HepG2 (cell line): ENCODE data around the gene API5. TPM values are rescaled to one million over a fixed set of nuclear protein-coding genes. Genes with fewer than 3 reads are reported as not detected.

Experiments
- ATM ChIP-seq: fragments of 450-650 bp; IDR thresholded peaks from 2 replicates; pipeline ENCODE4 v1.7.1; 2017; ENCODE audit warnings: mild to moderate bottlenecking, borderline replicate concordance
- CERS6 ChIP-seq: sonication (generic); formaldehyde crosslinking; IDR thresholded peaks from 2 replicates; pipeline ENCODE4 v1.5.0; 2020; ENCODE audit warnings: missing genetic modification reagents
- ELF4 ChIP-seq: sonication (generic); formaldehyde crosslinking; IDR thresholded peaks from 2 replicates; pipeline ENCODE4 v1.5.0; 2020; ENCODE audit warnings: missing genetic modification reagents, mild to moderate bottlenecking, moderate library complexity, borderline replicate concordance
- GRHL1 ChIP-seq: sonication (generic); formaldehyde crosslinking; conservative IDR thresholded peaks from 2 replicates; pipeline ENCODE4 v1.8.0; 2022; ENCODE audit warnings: missing genetic modification reagents
- HOMEZ ChIP-seq: IDR thresholded peaks from 2 replicates; pipeline ENCODE4 v1.6.1; 2016; ENCODE audit warnings: low read depth
- JUND ChIP-seq: sonication (generic); formaldehyde crosslinking; IDR thresholded peaks from 2 replicates; pipeline ENCODE4 v1.8.0; 2022; ENCODE audit warnings: mild to moderate bottlenecking, missing genetic modification reagents
- MYC ChIP-seq: sonication (generic); formaldehyde crosslinking; IDR thresholded peaks from 2 replicates; pipeline ENCODE4 v1.9.0; 2021; ENCODE audit warnings: missing genetic modification reagents, borderline replicate concordance
- NFE2 ChIP-seq: sonication (generic); formaldehyde crosslinking; IDR thresholded peaks from 2 replicates; pipeline ENCODE4 v1.4.0; 2020; ENCODE audit warnings: missing genetic modification reagents
- REXO4 ChIP-seq: sonication (generic); formaldehyde crosslinking; IDR thresholded peaks from 2 replicates; pipeline ENCODE4 v1.8.0; 2022; ENCODE audit warnings: missing genetic modification reagents, mild to moderate bottlenecking, borderline replicate concordance
- SATB2 ChIP-seq: sonication (generic); formaldehyde crosslinking; IDR thresholded peaks from 2 replicates; pipeline ENCODE4 v1.5.0; 2020; ENCODE audit warnings: missing genetic modification reagents
- U2AF1 ChIP-seq: fragments of 200-400 bp; formaldehyde crosslinking; optimal IDR thresholded peaks from 2 replicates; pipeline ENCODE3; 2017; ENCODE audit warnings: mild to moderate bottlenecking, low read depth, low read length
- ZC3H13 ChIP-seq: sonication (generic); formaldehyde crosslinking; IDR thresholded peaks from 2 replicates; pipeline ENCODE4 v1.8.1; 2023; ENCODE audit warnings: mild to moderate bottlenecking, missing genetic modification reagents, moderate library complexity
- ZFP41 ChIP-seq: sonication (generic); formaldehyde crosslinking; IDR thresholded peaks from 2 replicates; pipeline ENCODE4 v1.4.0; 2020; ENCODE audit warnings: mild to moderate bottlenecking, missing genetic modification reagents, borderline replicate concordance
- ZNF138 ChIP-seq: sonication (generic); formaldehyde crosslinking; IDR thresholded peaks from 2 replicates; pipeline ENCODE4 v1.5.0; 2020; ENCODE audit warnings: mild to moderate bottlenecking, low read depth, missing genetic modification reagents
- ZNF230 ChIP-seq: sonication (generic); formaldehyde crosslinking; IDR thresholded peaks from 2 replicates; pipeline ENCODE4 v1.4.0; 2020; ENCODE audit warnings: mild to moderate bottlenecking, missing genetic modification reagents
- ZNF235 ChIP-seq: sonication (generic); formaldehyde crosslinking; IDR thresholded peaks from 2 replicates; pipeline ENCODE4 v1.8.1; 2023; ENCODE audit warnings: mild to moderate bottlenecking, missing genetic modification reagents, borderline replicate concordance
- ZNF776 ChIP-seq: sonication (generic); formaldehyde crosslinking; IDR thresholded peaks from 2 replicates; pipeline ENCODE4 v1.4.0; 2020; ENCODE audit warnings: mild to moderate bottlenecking, missing genetic modification reagents
- ZNF780A ChIP-seq: sonication (generic); formaldehyde crosslinking; IDR thresholded peaks from 2 replicates; pipeline ENCODE4 v1.8.0; 2022; ENCODE audit warnings: mild to moderate bottlenecking, missing genetic modification reagents, moderate library complexity
- ZNF781 ChIP-seq: sonication (generic); formaldehyde crosslinking; IDR thresholded peaks from 2 replicates; pipeline ENCODE4 v1.5.1; 2020; ENCODE audit warnings: borderline replicate concordance, mild to moderate bottlenecking, missing genetic modification reagents; ENCODE audit errors: not compliant biosample characterization
- ZNF792 ChIP-seq: IDR thresholded peaks from 2 replicates; pipeline ENCODE4 v1.6.1; 2016
- ZNF850 ChIP-seq: sonication (generic); formaldehyde crosslinking; conservative IDR thresholded peaks from 2 replicates; pipeline ENCODE4 v1.9.0; 2021; ENCODE audit warnings: mild to moderate bottlenecking, missing genetic modification reagents
- ZSCAN9 ChIP-seq: IDR thresholded peaks from 2 replicates; pipeline ENCODE4 v1.6.1; 2016; ENCODE audit warnings: borderline replicate concordance
- polyA plus RNA-seq, 8 experiments: library from polyadenylated mRNA; depleted of rRNA in 3 of 8; stranded (reverse) in 7 of 8; unstranded in 1 of 8; fragments of >200 nt; fragmentation: Illumina TruSeq in 4 of 8; extraction: Trizol in 4 of 8; gene quantifications; 2 replicates each; pipeline versions ENCODE4 v1.2.1 to v1.2.3, GENCODE V29; 2011 to 2016; ENCODE audit warnings: low read depth in 4 of 8, missing spikeins in 1 of 8, mixed read lengths in 1 of 8; ENCODE audit not compliant: insufficient read depth in 1 of 8
- total RNA-seq, 5 experiments: library from RNA; depleted of rRNA; stranded (reverse); fragments of >200 nt; fragmentation: Illumina TruSeq; extraction: Trizol; gene quantifications; 2 replicates each; pipeline ENCODE4 v1.2.3, GENCODE V29; 2016; ENCODE audit warnings: low read depth in 1 of 5
- TF ChIP-seq, protein P1 (sequence below): sonication (generic); formaldehyde crosslinking; IDR thresholded peaks from 2 replicates; pipeline ENCODE4 v1.5.0; 2020; ENCODE audit warnings: missing genetic modification reagents
- TF ChIP-seq, protein P2 (sequence below): sonication (generic); formaldehyde crosslinking; IDR thresholded peaks from 2 replicates; pipeline ENCODE4 v1.9.0; 2021; ENCODE audit warnings: missing genetic modification reagents, borderline replicate concordance

API5 gene
- total and polyA plus RNA-seq, 2 of the 13 experiments (the other 11 are each of a cell fraction or from before 2014, with no cell fraction given) = 21.6 to 59.0 TPM

DNA sequence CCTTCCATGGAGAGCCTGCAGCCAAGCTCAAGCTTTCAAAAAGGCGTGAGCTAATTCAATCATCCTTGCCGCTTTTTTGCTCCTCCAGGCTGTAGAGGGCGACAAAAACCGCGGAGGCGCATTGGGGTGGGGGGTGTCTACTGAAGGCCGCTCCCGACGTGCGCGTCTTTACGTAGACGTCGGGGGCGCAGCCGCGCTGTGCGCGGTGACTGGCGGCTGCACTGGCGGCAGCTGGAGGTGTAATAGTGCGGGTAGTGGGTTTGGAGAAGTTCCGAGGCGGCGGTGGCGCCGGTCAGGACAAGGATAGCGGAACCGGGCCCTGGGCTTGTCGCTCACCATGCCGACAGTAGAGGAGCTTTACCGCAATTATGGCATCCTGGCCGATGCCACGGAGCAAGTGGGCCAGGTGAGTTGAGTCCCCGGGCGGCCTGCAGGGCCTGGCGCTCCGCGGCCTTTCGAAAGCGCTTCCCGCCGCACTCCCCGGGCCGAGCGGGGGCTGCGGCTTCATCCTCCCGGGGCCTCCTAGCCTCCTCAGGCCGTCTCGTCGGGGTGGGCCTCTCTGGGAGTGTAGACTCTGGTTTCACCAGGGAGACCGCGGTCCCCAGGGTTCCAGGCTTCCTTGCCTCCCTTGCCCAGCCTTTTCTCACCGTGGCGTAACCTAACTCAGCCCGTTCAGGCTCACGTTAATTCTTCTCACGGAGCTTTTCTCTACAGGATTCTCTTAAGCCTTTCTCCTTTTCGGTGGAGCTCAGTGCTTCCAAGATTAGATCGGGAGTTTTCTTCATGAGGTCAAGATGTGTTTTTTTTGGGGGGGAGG, at the start of gene API5 (continued):
- TF ChIP-seq CERS6 (CRISPR knock-in tag) = no peak
- peak; percentile 78; the same call in 1 of the 2 replicates for TF ChIP-seq MYC
- TF ChIP-seq ZNF780A (CRISPR knock-in tag) = no peak
- peak; percentile 51; the same call in 1 of the 2 replicates for TF ChIP-seq ZNF792 (CRISPR knock-in tag)
- TF ChIP-seq, protein P1, sequence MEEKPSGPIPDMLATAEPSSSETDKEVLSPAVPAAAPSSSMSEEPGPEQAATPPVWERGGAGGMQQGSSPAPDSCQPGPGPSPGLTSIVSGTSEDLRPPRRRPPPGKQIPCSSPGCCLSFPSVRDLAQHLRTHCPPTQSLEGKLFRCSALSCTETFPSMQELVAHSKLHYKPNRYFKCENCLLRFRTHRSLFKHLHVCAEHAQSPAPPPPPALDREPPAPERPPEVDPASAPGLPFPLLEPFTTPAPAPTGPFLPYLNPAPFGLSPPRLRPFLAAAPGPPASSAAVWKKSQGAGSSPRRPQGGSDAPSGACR = 0 out of 2 replicates have a peak, but pooled peaks have one; percentile 34
- TF ChIP-seq U2AF1 = no peak
- TF ChIP-seq ZNF138 (CRISPR knock-in tag) = no peak
- no peak; the same call in 1 of the 2 replicates for TF ChIP-seq JUND (CRISPR knock-in tag)
- no peak for TF ChIP-seq REXO4
- TF ChIP-seq ATM = no peak
- TF ChIP-seq ZFP41 (CRISPR knock-in tag) = 0 out of 2 replicates have a peak, but pooled peaks have one; percentile 67
- TF ChIP-seq, protein P2, sequence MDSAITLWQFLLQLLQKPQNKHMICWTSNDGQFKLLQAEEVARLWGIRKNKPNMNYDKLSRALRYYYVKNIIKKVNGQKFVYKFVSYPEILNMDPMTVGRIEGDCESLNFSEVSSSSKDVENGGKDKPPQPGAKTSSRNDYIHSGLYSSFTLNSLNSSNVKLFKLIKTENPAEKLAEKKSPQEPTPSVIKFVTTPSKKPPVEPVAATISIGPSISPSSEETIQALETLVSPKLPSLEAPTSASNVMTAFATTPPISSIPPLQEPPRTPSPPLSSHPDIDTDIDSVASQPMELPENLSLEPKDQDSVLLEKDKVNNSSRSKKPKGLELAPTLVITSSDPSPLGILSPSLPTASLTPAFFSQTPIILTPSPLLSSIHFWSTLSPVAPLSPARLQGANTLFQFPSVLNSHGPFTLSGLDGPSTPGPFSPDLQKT (CRISPR knock-in tag) = no peak; the same call in 1 of the 2 replicates
- 0 out of 2 replicates have a peak, but pooled peaks have one; percentile 60 for TF ChIP-seq SATB2 (CRISPR knock-in tag)
- TF ChIP-seq ZNF850 = no peak
- 0 out of 2 replicates have a peak, but pooled peaks have one; percentile 39 for TF ChIP-seq ZNF235
- peak; percentile 95 for TF ChIP-seq HOMEZ
- TF ChIP-seq ZC3H13 (CRISPR knock-in tag) = 0 out of 2 replicates have a peak, but pooled peaks have one; percentile 30
- TF ChIP-seq NFE2 = no peak
- no peak for TF ChIP-seq ELF4 (CRISPR knock-in tag)
- peak; percentile 36; the same call in 1 of the 2 replicates for TF ChIP-seq ZNF776 (CRISPR knock-in tag)
- TF ChIP-seq ZNF781 (CRISPR knock-in tag) = no peak
- no peak for TF ChIP-seq ZSCAN9
- TF ChIP-seq ZNF230 (CRISPR knock-in tag) = peak; percentile 24; the same call in 1 of the 2 replicates
- no peak for TF ChIP-seq GRHL1 (CRISPR knock-in tag)
